Osteocyte (in vitro differentiated cells): ENCODE data around the gene ZNF813. TPM values are rescaled to one million over a fixed set of nuclear protein-coding genes. Genes with fewer than 3 reads are reported as not detected.
"Not testable (repeated sequence)": the region's sequence is repeated elsewhere in the genome, so short reads cannot be mapped to it uniquely, and the experiment has no call there.

Experiments used
- DNase-seq: peaks from one replicate; pipeline ENCODE4 v3.0.0; 2021; ENCODE audit warnings: mixed read lengths; ENCODE audit not compliant: unreplicated experiment; ENCODE audit errors: extremely low spot score
- H3K27ac Mint-ChIP-seq: one replicate; pipeline ENCODE4 v1.8.0; 2021; ENCODE audit warnings: mild to moderate bottlenecking, mixed read lengths; ENCODE audit not compliant: unreplicated experiment
- H3K27me3 Mint-ChIP-seq: one replicate; pipeline ENCODE4 v1.8.0; 2021; ENCODE audit warnings: mixed read lengths; ENCODE audit not compliant: unreplicated experiment
- H3K36me3 Mint-ChIP-seq: one replicate; pipeline ENCODE4 v1.8.0; 2021; ENCODE audit warnings: mixed read lengths; ENCODE audit not compliant: unreplicated experiment
- H3K4me1 Mint-ChIP-seq: one replicate; pipeline ENCODE4 v1.8.0; 2021; ENCODE audit warnings: mixed read lengths; ENCODE audit not compliant: unreplicated experiment
- H3K4me3 Mint-ChIP-seq: one replicate; pipeline ENCODE4 v1.8.0; 2021; ENCODE audit warnings: mild to moderate bottlenecking, moderate library complexity, mixed read lengths; ENCODE audit not compliant: unreplicated experiment
- H3K9me3 Mint-ChIP-seq: one replicate; pipeline ENCODE4 v1.8.0; 2021; ENCODE audit warnings: mixed read lengths; ENCODE audit not compliant: unreplicated experiment
- total RNA-seq: library from RNA; stranded (reverse); gene quantifications from 2 replicates; pipeline ENCODE4 v1.2.1, GENCODE V29; 2021
- TF ChIP-seq, protein P1 (sequence below): fragments of 200-600 bp; sonication (generic); IDR thresholded peaks from 2 replicates; pipeline ENCODE4 v1.5.0; 2021; ENCODE audit warnings: antibody characterized with exemption, mild to moderate bottlenecking, moderate library complexity

Gene ZNF813
- total RNA-seq, 1 donor from 2014 or later, result 4.5 TPM

DNA sequence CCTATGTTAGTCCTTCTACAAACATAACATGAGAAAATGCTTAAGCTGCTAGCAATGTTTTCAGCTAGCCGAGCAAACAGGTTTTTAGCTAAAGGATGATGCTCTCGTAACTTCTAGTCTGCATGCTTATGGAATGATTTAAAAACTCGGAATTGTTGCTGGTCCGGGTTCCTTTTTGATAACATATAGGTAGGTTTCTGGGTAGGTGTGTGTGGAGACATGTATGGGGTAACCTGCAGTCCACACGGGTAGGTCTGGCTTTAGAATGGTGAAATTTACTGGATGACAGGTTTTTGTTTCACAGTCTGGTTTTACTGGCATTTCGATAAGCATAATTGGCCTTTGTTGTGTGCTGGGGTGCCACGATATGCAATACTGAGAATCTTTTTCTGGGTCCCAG lies 4.4 kb downstream of the ZNF813 start:
- TF ChIP-seq, protein P1, sequence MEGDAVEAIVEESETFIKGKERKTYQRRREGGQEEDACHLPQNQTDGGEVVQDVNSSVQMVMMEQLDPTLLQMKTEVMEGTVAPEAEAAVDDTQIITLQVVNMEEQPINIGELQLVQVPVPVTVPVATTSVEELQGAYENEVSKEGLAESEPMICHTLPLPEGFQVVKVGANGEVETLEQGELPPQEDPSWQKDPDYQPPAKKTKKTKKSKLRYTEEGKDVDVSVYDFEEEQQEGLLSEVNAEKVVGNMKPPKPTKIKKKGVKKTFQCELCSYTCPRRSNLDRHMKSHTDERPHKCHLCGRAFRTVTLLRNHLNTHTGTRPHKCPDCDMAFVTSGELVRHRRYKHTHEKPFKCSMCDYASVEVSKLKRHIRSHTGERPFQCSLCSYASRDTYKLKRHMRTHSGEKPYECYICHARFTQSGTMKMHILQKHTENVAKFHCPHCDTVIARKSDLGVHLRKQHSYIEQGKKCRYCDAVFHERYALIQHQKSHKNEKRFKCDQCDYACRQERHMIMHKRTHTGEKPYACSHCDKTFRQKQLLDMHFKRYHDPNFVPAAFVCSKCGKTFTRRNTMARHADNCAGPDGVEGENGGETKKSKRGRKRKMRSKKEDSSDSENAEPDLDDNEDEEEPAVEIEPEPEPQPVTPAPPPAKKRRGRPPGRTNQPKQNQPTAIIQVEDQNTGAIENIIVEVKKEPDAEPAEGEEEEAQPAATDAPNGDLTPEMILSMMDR, result no peak
- H3K27ac Mint-ChIP-seq, result no peak overlapping the region

GRCh38 chr19:53474832-53475231 lies 7.3 kb downstream of the ZNF813 start:
- H3K4me1 Mint-ChIP-seq, H3K27me3 Mint-ChIP-seq: not testable (repeated sequence)

More for the DNA sequence above, 4.4 kb downstream of the ZNF813 start:
- Mint-ChIP-seq H3K4me1 (peaks cover 16% of the 10 kb centered on the region), H3K4me3 (no peak overlapping the region), H3K36me3 (peaks cover 46% of the 10 kb centered on the region), H3K27me3 (no peaks in the 10 kb centered on the region), H3K9me3 (peaks cover 22% of the 10 kb centered on the region)
- DNase-seq, result no peak

DNA sequence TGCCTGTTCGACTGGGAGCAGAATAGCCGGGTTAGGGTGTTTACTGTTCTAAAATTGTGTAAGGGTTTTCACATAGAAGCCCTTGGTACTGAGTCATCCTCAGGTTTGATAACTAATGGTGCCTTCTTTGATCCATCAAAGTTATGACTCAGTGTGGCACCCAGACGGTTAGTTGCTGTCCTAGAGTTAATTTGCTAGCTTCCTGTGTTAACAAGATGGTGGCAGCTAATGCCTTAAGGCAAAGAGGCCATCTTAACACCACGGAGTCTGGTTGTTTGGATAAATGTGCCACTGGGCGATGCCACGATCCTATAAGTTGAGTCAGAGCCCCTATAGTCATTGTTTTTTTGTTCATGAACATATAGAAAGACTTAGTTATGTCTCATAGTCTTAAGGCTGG lies 7.9 kb downstream of the ZNF813 start:
- not testable (repeated sequence) for H3K4me1 Mint-ChIP-seq, H3K27me3 Mint-ChIP-seq, H3K4me3 Mint-ChIP-seq, H3K27ac Mint-ChIP-seq, DNase-seq
- peaks cover 35% of the 10 kb centered on the region for H3K9me3 Mint-ChIP-seq
- peaks cover 70% of the 10 kb centered on the region for H3K36me3 Mint-ChIP-seq

More at GRCh38 chr19:53474832-53475231, 7.3 kb downstream of the ZNF813 start:
- H3K27ac Mint-ChIP-seq, DNase-seq, H3K4me3 Mint-ChIP-seq: not testable (repeated sequence)
- Mint-ChIP-seq H3K9me3 (peaks cover 30% of the 10 kb centered on the region), H3K36me3 (peaks cover 65% of the 10 kb centered on the region)

DNA sequence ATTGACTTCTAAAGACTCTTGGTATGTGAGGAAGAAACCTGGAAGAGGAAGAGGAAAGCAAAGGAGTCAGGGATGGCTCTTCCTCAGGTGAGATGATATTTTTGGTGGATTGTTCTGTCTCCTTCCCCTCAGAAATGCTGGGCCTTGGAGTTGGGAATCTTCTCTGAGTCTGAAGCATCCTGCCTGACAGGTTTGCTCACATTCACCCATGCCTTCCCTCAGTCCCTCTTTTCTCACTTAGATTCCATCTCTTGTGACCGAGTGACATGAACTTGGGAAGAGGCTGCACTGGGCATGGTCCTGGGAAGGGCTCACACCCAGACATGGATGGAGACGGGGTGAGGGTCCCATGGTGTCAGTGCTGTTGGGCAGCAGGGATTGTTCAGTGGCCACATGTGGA lies 16.2 kb downstream of the ZNF813 start:
- not testable (repeated sequence) for H3K27me3 Mint-ChIP-seq, H3K27ac Mint-ChIP-seq, DNase-seq, H3K4me3 Mint-ChIP-seq, H3K4me1 Mint-ChIP-seq
- Mint-ChIP-seq H3K36me3 (peaks cover 79% of the 10 kb centered on the region), H3K9me3 (peaks cover 31% of the 10 kb centered on the region)

GRCh38 chr19:53485046-53486004 lies 17.8 kb downstream of the ZNF813 start:
- no peak overlapping the region for H3K27ac Mint-ChIP-seq
- peaks cover 72% of the 10 kb centered on the region for H3K36me3 Mint-ChIP-seq
- no peak overlapping the region for H3K4me3 Mint-ChIP-seq
- H3K9me3 Mint-ChIP-seq, result peaks cover 26% of the 10 kb centered on the region
- H3K4me1 Mint-ChIP-seq, result no peaks in the 10 kb centered on the region
- no peaks in the 10 kb centered on the region for H3K27me3 Mint-ChIP-seq
- no peak for DNase-seq
- TF ChIP-seq, protein P1, result no peak

DNA sequence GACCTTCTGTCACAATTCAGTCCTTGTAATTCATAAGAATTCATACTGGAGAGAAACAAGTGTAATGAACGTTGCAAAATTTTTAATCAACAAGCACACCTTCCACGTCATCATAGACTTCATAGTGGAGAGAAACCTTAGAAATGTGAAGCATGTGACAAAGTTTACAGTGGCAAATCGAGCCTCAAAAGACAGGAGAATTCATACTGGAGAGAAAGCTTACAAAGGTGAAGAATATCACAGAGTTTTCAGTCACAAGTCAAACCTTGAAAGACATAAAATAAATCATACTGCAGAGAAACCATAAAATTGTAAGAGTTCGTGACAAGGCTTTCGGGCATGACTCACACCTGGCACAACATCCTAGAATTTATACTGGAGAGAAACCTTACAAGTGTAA lies 24.6 kb downstream of the ZNF813 start:
- peaks cover 58% of the 10 kb centered on the region for H3K36me3 Mint-ChIP-seq
- no peak overlapping the region for H3K27ac Mint-ChIP-seq
- TF ChIP-seq, protein P1, result no peak
- no peaks in the 10 kb centered on the region for H3K27me3 Mint-ChIP-seq
- no peaks in the 10 kb centered on the region for H3K4me1 Mint-ChIP-seq
- H3K4me3 Mint-ChIP-seq, result no peak overlapping the region
- no peak for DNase-seq
- H3K9me3 Mint-ChIP-seq, result peaks cover 43% of the 10 kb centered on the region

DNA sequence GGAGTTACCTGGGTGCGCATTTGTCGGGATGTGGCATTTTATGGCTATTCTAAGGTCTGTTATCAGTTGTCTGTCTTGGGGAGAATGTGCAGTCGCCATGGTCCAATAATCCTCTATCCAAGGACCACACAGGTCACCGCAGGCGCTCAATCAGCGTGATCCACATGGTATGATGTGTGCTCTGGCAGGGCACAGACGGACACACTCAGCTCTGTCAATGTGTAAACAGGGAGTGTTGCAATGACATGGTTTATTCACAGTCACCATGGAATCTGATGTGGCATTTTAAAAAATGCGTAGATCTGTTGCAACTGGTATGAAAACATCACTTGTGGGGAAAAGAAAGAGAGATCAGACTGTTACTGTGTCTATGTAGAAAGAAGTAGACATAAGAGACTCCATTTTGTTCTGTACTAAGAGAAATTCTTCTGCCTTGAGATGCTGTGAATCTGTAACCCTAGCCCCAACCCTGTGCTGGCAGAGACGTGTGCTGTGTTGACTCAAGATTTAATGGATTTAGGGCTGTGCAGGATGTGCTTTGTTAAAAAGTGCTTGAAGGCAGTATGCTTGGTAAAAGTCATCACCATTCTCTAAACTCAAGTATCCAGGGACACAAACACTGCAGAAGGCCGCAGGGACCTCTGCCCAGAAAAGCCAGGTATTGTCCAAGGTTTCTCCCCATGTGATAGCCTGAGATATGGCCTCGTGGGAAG lies 29.9 kb downstream of the ZNF813 start:
- not testable (repeated sequence) for H3K27ac Mint-ChIP-seq, DNase-seq

DNA sequence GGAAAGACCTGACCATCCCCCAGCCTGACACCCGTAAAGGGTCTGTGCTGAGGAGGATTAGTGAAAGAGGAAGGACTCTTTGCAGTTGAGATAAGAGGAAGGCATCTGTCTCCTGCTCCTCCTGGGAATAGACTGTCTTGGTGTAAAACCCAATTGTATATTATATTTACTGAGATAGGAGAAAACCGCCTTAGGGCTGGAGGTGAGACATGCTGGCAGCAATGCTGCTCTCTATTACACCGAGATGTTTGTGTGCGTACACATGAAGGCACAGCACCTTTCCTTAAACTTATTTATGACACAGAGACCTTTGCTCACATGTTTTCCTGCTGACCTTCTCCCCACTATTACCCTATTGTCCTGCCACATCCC lies 30.5 kb downstream of the ZNF813 start:
- H3K27ac Mint-ChIP-seq, DNase-seq, H3K4me1 Mint-ChIP-seq, H3K4me3 Mint-ChIP-seq, H3K27me3 Mint-ChIP-seq: not testable (repeated sequence)
- Mint-ChIP-seq H3K9me3 (peaks cover 28% of the 10 kb centered on the region), H3K36me3 (peaks cover 14% of the 10 kb centered on the region)

More for the DNA sequence above, 29.9 kb downstream of the ZNF813 start:
- H3K4me3 Mint-ChIP-seq, H3K27me3 Mint-ChIP-seq, H3K4me1 Mint-ChIP-seq: not testable (repeated sequence)
- Mint-ChIP-seq H3K9me3 (peaks cover 29% of the 10 kb centered on the region), H3K36me3 (peaks cover 14% of the 10 kb centered on the region)

DNA sequence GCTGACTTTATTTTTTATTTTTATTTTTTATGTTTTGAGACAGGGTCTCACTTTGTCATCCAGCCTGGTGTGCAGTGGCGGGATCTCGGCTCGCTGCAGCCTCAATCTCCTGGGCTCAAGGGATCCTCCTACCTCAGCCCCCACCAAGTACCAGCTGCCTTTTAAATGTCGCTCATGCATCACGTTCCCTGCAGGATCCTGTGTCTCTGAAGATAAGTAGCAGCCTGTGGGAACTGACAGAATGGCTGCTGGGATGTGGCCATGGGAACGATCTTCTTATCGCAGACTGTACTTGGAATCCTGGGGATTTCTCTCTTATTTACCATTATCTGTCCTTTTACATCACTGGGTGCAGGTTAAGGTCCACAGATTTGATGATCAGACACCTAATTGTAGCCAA lies 35.6 kb downstream of the ZNF813 start:
- H3K9me3 Mint-ChIP-seq, result peaks cover 16% of the 10 kb centered on the region
- DNase-seq, H3K27me3 Mint-ChIP-seq, H3K4me3 Mint-ChIP-seq, H3K4me1 Mint-ChIP-seq, H3K36me3 Mint-ChIP-seq, H3K27ac Mint-ChIP-seq: not testable (repeated sequence)
